ENCODE data around the gene TGFBR2.

The TGFBR2 gene

DNA sequence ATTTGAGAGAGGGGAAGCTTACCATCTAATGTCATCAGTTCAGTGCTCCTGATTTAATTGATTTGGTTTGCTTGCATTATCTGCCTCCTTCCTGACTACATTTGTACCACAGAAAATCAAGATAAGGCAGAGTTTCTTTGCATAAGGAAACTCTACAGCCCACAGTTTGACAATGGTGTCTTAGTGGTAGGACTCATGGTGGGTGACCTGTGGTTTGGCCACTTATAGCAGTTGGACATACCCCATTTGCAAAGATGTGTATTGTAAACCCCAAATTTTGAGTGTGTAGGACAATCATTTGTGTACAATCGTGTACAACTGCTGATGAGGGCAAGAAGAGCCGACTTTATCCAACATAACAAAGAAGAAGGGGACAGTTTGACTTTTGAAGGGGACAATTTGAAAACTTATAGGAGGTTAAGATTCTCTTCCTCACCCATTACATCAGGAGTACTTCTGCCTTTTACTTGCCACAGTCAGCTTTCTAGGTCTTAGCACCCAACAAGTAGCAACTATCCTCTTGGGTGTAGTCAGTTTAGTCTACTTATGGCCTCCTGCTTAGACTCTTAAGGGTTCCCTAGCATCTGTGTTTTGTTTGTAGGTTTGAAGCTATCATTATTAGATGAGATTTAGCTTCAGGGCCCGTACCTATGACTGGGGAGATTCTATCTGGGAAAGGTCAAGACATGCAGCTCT is 6.2 kb downstream of the TGFBR2 start:
- no peak overlapping the region for H3K4me3 ChIP-seq (ENCODE audit: insufficient read depth, low read length, poor library complexity, severe bottlenecking)
- no peaks in the 10 kb centered on the region for H3K9me3 ChIP-seq (ENCODE audit: insufficient read depth, low read length)
- H3K27ac ChIP-seq (ENCODE audit: low read depth, low read length), result peak overlapping the region; percentile 23; the same call in 1 of the 2 replicates
- TF ChIP-seq CTCF (IDR thresholded peaks at IDR 0.05; ENCODE audit: insufficient read depth, low read length, poor library complexity, severe bottlenecking) (no peak), EZH2phosphoT487 (conservative IDR thresholded peaks at IDR 0.05; ENCODE audit: low read length) (no peak)
- H3K27me3 ChIP-seq (ENCODE audit: low read length), result no peaks in the 10 kb centered on the region
- H3K36me3 ChIP-seq (ENCODE audit: low read length), result 0 out of 2 replicates have a peak, but pooled peaks cover 5% of the 10 kb centered on the region
- H3F3A ChIP-seq (ENCODE audit: insufficient read depth), result peaks cover 18% of the 10 kb centered on the region
- H3K4me2 ChIP-seq (ENCODE audit: low read depth, low read length, poor library complexity, severe bottlenecking), result peak overlapping the region; percentile 81
- peaks cover 47% of the 10 kb centered on the region for H4K20me1 ChIP-seq (ENCODE audit: low read depth, low read length)
- no peak overlapping the region for H2AFZ ChIP-seq (ENCODE audit: low read depth, low read length, severe bottlenecking)
- no peak overlapping the region for H3K9ac ChIP-seq (ENCODE audit: low read length)
- no peaks in the 10 kb centered on the region for H3K9me2 ChIP-seq (replicated peaks; ENCODE audit: insufficient read depth, low read length)
- H3K79me2 ChIP-seq (ENCODE audit: insufficient read depth, low read length), result peaks cover 99% of the 10 kb centered on the region

- Histone ChIP-seq H3K4me3 (ENCODE audit: insufficient read depth, low read length, poor library complexity, severe bottlenecking) (no peak overlapping the region), H3K9me3 (ENCODE audit: insufficient read depth, low read length) (no peaks in the 10 kb centered on the region), H4K20me1 (ENCODE audit: low read depth, low read length) (peaks cover 49% of the 10 kb centered on the region), H3F3A (ENCODE audit: insufficient read depth) (peaks cover 18% of the 10 kb centered on the region), H3K36me3 (ENCODE audit: low read length) (0 out of 2 replicates have a peak, but pooled peaks cover 5% of the 10 kb centered on the region), H3K9me2 (replicated peaks; ENCODE audit: insufficient read depth, low read length) (no peaks in the 10 kb centered on the region), H3K9ac (ENCODE audit: low read length) (no peak overlapping the region), H2AFZ (ENCODE audit: low read depth, low read length, severe bottlenecking) (no peak overlapping the region), H3K27ac (ENCODE audit: low read depth, low read length) (no peak overlapping the region; the same call in 1 of the 2 replicates), H3K4me2 (ENCODE audit: low read depth, low read length, poor library complexity, severe bottlenecking) (peak overlapping the region; percentile 81), H3K79me2 (ENCODE audit: insufficient read depth, low read length) (peaks cover 100% of the 10 kb centered on the region), H3K27me3 (ENCODE audit: low read length) (no peaks in the 10 kb centered on the region)
- TF ChIP-seq CTCF (IDR thresholded peaks at IDR 0.05; ENCODE audit: insufficient read depth, low read length, poor library complexity, severe bottlenecking), result no peak
- no peak for TF ChIP-seq EZH2phosphoT487 (conservative IDR thresholded peaks at IDR 0.05; ENCODE audit: low read length)
Measured at GRCh38 chr3:30613133-30613825, 6.9 kb downstream of the TGFBR2 start.

GRCh38 chr3:30614373-30614772 is 8.0 kb downstream of the TGFBR2 start:
- H3F3A ChIP-seq (ENCODE audit: insufficient read depth), result peaks cover 7% of the 10 kb centered on the region
- no peak for TF ChIP-seq CTCF (IDR thresholded peaks at IDR 0.05; ENCODE audit: insufficient read depth, low read length, poor library complexity, severe bottlenecking)
- no peak for TF ChIP-seq EZH2phosphoT487 (conservative IDR thresholded peaks at IDR 0.05; ENCODE audit: low read length)
- H3K27me3 ChIP-seq (ENCODE audit: low read length), result no peaks in the 10 kb centered on the region
- H2AFZ ChIP-seq (ENCODE audit: low read depth, low read length, severe bottlenecking), result no peak overlapping the region
- no peaks in the 10 kb centered on the region for H3K9me2 ChIP-seq (replicated peaks; ENCODE audit: insufficient read depth, low read length)
- H3K4me2 ChIP-seq (ENCODE audit: low read depth, low read length, poor library complexity, severe bottlenecking), result no peak overlapping the region
- H3K9ac ChIP-seq (ENCODE audit: low read length), result no peak overlapping the region
- no peak overlapping the region for H3K27ac ChIP-seq (ENCODE audit: low read depth, low read length)
- no peak overlapping the region for H3K4me3 ChIP-seq (ENCODE audit: insufficient read depth, low read length, poor library complexity, severe bottlenecking)
- H3K36me3 ChIP-seq (ENCODE audit: low read length), result 0 out of 2 replicates have a peak, but pooled peaks cover under 1% of the 10 kb centered on the region
- peaks cover 100% of the 10 kb centered on the region for H3K79me2 ChIP-seq (ENCODE audit: insufficient read depth, low read length)
- H4K20me1 ChIP-seq (ENCODE audit: low read depth, low read length), result peaks cover 47% of the 10 kb centered on the region
- H3K9me3 ChIP-seq (ENCODE audit: insufficient read depth, low read length), result no peaks in the 10 kb centered on the region

Data from SU-DHL-6 (cell line).